Measurements from ENCODE around the gene MRPS10.
"Not testable (repeated sequence)": the region's sequence is repeated elsewhere in the genome, so short reads cannot be mapped to it uniquely, and the experiment has no call there.

The MRPS10 gene

GRCh38 chr6:42193491-42193894 lies 24.2 kb downstream of the MRPS10 start:
- no peak for FAIRE-seq
- no peak for DNase-seq (ENCODE audit: insufficient read length, low spot score)
- TF ChIP-seq, protein P1, sequence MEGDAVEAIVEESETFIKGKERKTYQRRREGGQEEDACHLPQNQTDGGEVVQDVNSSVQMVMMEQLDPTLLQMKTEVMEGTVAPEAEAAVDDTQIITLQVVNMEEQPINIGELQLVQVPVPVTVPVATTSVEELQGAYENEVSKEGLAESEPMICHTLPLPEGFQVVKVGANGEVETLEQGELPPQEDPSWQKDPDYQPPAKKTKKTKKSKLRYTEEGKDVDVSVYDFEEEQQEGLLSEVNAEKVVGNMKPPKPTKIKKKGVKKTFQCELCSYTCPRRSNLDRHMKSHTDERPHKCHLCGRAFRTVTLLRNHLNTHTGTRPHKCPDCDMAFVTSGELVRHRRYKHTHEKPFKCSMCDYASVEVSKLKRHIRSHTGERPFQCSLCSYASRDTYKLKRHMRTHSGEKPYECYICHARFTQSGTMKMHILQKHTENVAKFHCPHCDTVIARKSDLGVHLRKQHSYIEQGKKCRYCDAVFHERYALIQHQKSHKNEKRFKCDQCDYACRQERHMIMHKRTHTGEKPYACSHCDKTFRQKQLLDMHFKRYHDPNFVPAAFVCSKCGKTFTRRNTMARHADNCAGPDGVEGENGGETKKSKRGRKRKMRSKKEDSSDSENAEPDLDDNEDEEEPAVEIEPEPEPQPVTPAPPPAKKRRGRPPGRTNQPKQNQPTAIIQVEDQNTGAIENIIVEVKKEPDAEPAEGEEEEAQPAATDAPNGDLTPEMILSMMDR (IDR thresholded peaks at IDR 0.05; ENCODE audit: insufficient read depth, missing control alignments) = no peak

GRCh38 chr6:42192385-42192784 lies 25.3 kb downstream of the MRPS10 start:
- DNase-seq (ENCODE audit: insufficient read length, low spot score); FAIRE-seq: not testable (repeated sequence)

DNA sequence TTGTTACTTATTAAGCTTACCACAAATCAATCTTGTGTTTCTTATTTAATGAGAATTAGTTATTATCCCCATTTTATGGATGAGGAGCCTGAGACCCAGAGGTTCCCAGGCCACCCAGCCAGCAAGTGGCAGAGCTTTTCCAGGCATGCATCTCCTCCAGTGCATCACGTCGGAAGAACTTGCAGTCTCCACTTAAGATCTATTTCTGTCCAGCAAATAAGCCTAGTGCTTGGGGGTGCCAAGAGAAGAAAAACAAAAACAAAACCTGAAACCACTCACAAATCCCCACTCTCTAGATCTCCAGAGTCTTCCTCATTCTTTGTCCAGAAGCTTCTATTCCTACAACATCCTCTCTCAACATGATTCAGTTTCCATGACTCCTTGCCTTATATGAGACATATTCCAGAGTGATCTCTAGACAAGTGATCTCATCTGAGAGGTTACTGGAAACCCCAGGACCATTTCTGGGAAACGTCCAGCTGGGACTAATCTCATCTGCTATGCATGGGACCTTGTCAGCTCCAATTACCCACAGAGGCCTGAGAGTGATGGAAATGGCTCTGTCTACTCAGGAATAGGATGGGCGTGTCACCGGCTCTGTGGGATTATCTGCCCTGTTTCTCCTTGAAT lies 27.0 kb downstream of the MRPS10 start:
- FAIRE-seq = no peak
- no peak for DNase-seq (ENCODE audit: insufficient read length, low spot score)

GRCh38 chr6:42188406-42188805 lies 29.3 kb downstream of the MRPS10 start:
- no peak for FAIRE-seq
- TF ChIP-seq, protein P1 (IDR thresholded peaks at IDR 0.05; ENCODE audit: insufficient read depth, missing control alignments) = no peak
- no peak for DNase-seq (ENCODE audit: insufficient read length, low spot score)

More for the DNA sequence above, 27.0 kb downstream of the MRPS10 start:
- TF ChIP-seq, protein P1 (IDR thresholded peaks at IDR 0.05; ENCODE audit: insufficient read depth, missing control alignments) = no peak

DNA sequence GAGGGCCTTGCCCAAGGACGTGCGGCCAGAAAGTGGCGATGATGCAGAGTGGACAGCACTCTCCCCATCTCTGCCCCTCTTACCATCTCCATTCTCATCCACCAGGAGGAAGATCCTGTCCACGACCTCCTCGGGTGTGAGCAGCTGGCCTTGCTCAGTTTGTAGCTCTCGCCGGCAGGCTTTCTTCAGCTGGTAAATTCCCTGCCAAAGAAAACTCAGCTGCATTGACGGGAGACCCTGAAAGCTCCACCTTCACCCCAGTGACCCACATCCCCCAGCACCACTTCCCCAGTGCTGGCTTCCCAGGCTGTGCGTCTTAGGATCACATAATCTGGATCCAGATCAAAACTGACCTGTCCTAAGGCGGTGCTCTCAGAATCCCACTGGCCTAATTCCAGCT lies 32.1 kb downstream of the MRPS10 start:
- DNase-seq (ENCODE audit: insufficient read length, low spot score) (no peak), FAIRE-seq (no peak)
- TF ChIP-seq, protein P1 (IDR thresholded peaks at IDR 0.05; ENCODE audit: insufficient read depth, missing control alignments) = no peak

DNA sequence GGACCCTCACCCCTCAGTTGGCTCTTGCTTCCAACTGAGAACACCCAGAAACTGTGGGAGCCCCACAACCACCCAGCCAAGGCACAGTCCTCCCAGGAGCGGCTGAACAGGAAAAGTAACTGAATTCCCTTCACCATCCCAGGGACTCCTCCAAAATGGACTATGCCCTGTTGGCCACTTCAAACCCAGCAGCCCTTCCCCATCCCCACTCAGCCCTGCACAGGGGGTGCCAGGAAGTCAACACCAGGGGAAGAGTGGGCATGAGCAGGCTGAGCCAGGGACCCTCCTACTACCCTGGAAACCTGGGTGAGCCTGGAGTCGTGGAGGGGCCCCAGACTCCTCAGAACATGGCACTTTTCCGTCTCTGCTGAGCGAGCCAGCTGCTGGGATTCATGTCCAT lies 33.2 kb downstream of the MRPS10 start:
- DNase-seq (ENCODE audit: insufficient read length, low spot score) (no peak), FAIRE-seq (no peak)
- TF ChIP-seq, protein P1 (IDR thresholded peaks at IDR 0.05; ENCODE audit: insufficient read depth, missing control alignments) = no peak

GRCh38 chr6:42182101-42182500 lies 35.6 kb downstream of the MRPS10 start:
- TF ChIP-seq, protein P1 (IDR thresholded peaks at IDR 0.05; ENCODE audit: insufficient read depth, missing control alignments) = no peak
- FAIRE-seq (no peak), DNase-seq (ENCODE audit: insufficient read length, low spot score) (no peak)

DNA sequence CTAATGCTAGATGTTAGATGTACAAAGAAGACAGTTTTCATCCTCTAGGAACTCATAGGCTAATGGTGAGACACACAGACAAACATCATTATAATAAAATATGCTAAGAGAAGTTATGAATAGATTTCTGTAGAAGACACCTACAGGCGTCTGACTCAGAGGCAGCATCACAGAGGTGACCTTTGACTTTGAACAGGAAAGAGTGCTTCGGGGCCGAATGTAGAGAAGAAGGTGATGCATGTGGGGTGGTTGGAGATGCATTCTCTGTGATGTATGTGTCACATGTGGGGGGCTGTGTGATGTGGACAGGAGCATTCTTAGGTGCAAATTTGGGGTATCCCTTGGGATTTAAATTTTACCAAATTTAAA lies 37.7 kb downstream of the MRPS10 start:
- TF ChIP-seq, protein P1 (IDR thresholded peaks at IDR 0.05; ENCODE audit: insufficient read depth, missing control alignments) = no peak
- no peak for FAIRE-seq
- no peak for DNase-seq (ENCODE audit: insufficient read length, low spot score)

All from D721Med (cell line).